IMR-90 (cell line): ENCODE results near the gene CCDC150. TPM values are rescaled to one million over a fixed set of nuclear protein-coding genes. Genes with fewer than 3 reads are reported as not detected.
A peak's percentile ranks its signal among the peaks of the same experiment; 100 is the strongest.

Experiments
- ATAC-seq: fragments of 200-7000 bp; cut with Tn5 transposase; 2 replicates; pipeline ENCODE4 v1.9.1; 2020; ENCODE audit warnings: low read depth, mild to moderate bottlenecking, moderate library complexity
- BruUV-seq: library from RNA; stranded (reverse); fragments of 400-500 nt; replicated peaks from 2 replicates; lab custom pipeline; 2021; lab: Mats Ljungman, UMichigan
- CTCF ChIA-PET: fragments of 300-600 bp; formaldehyde crosslinking; extraction: SDS; loops from one replicate; lab custom pipeline; 2021; ENCODE audit warnings: antibody characterized with exemption; lab: Yijun Ruan, JAX
- POLR2A ChIA-PET: fragments of 300-600 bp; sonication (Branson Sonifier 250); formaldehyde crosslinking; loops from one replicate; lab custom pipeline; 2022; ENCODE audit warnings: antibody characterized with exemption; ENCODE audit not compliant: unreplicated experiment; lab: Charles Lee
- DNase-seq: peaks from one replicate; pipeline ENCODE4 v3.0.0; 2013
- H2AFZ ChIP-seq: replicated peaks from 2 replicates; pipeline ENCODE3; 2013; ENCODE audit warnings: low read length, mild to moderate bottlenecking; ENCODE audit not compliant: poor library complexity
- H2AK5ac ChIP-seq: 2 replicates; pipeline ENCODE4 v1.6.1; 2013; ENCODE audit warnings: low read depth, low read length, inconsistent platforms
- H2AK9ac ChIP-seq: replicated peaks from 2 replicates; pipeline ENCODE3; 2013; ENCODE audit warnings: mild to moderate bottlenecking, low read depth, low read length, moderate library complexity; ENCODE audit not compliant: poor library complexity
- H2BK120ac ChIP-seq: 2 replicates; pipeline ENCODE4 v1.6.1; 2013; ENCODE audit warnings: low read depth, low read length, inconsistent platforms
- H2BK15ac ChIP-seq: 3 replicates; pipeline ENCODE4 v1.6.1; 2013; ENCODE audit warnings: low read depth, low read length, inconsistent platforms
- H2BK20ac ChIP-seq: 2 replicates; pipeline ENCODE4 v1.6.1; 2013; ENCODE audit warnings: low read depth, mild to moderate bottlenecking, inconsistent platforms, low read length, moderate library complexity
- H2BK5ac ChIP-seq: 2 replicates; pipeline ENCODE4 v1.6.1; 2013; ENCODE audit warnings: mild to moderate bottlenecking, low read depth, low read length, inconsistent platforms; ENCODE audit not compliant: poor library complexity, severe bottlenecking
- H3K14ac ChIP-seq: replicated peaks from 2 replicates; pipeline ENCODE4 v1.6.1; 2013; ENCODE audit warnings: low read depth, low read length, inconsistent platforms
- H3K18ac ChIP-seq: 2 replicates; pipeline ENCODE4 v1.6.1; 2013; ENCODE audit warnings: low read depth, low read length, control low read depth
- H3K23ac ChIP-seq: 2 replicates; pipeline ENCODE4 v1.6.1; 2013; ENCODE audit warnings: low read depth, low read length, inconsistent platforms
- H3K27ac ChIP-seq: 2 replicates; pipeline ENCODE4 v1.5.1; 2013; ENCODE audit warnings: mild to moderate bottlenecking, control low read depth, low read length; ENCODE audit not compliant: insufficient read depth
- H3K27me3 ChIP-seq: 2 replicates; pipeline ENCODE4 v1.6.1; 2013; ENCODE audit warnings: low read length; ENCODE audit not compliant: control insufficient read depth, insufficient read depth
- H3K36me3 ChIP-seq: 2 replicates; pipeline ENCODE4 v1.6.1; 2013; ENCODE audit warnings: low read length, mixed read lengths; ENCODE audit not compliant: control insufficient read depth, insufficient read depth
- H3K4ac ChIP-seq: 2 replicates; pipeline ENCODE4 v1.6.1; 2013; ENCODE audit warnings: low read depth, low read length, inconsistent platforms
- H3K4me1 ChIP-seq: 2 replicates; pipeline ENCODE4 v1.6.1; 2013; ENCODE audit warnings: low read length, mixed read lengths; ENCODE audit not compliant: control insufficient read depth, insufficient read depth
- H3K4me2 ChIP-seq: 2 replicates; pipeline ENCODE4 v1.6.1; 2013; ENCODE audit warnings: low read depth, mild to moderate bottlenecking, control low read depth, low read length, moderate library complexity
- H3K4me3 ChIP-seq: 2 replicates; pipeline ENCODE4 v1.5.1; 2013; ENCODE audit warnings: low read depth, mild to moderate bottlenecking, control low read depth, low read length, moderate library complexity; ENCODE audit not compliant: insufficient read depth
- H3K56ac ChIP-seq: 2 replicates; pipeline ENCODE4 v1.6.1; 2013; ENCODE audit warnings: low read length, inconsistent platforms; ENCODE audit not compliant: insufficient read depth; ENCODE audit errors: extremely low read depth
- H3K79me1 ChIP-seq, 2 experiments: 2 replicates each; pipeline ENCODE4 v1.6.1; 2013; ENCODE audit warnings: low read length in 2 of 2, inconsistent platforms in 1 of 2, low read depth in 1 of 2
- H3K9ac ChIP-seq: 2 replicates; pipeline ENCODE4 v1.6.1; 2013; ENCODE audit warnings: low read depth, low read length, control low read depth
- H3K9me1 ChIP-seq: 2 replicates; pipeline ENCODE4 v1.6.1; 2013; ENCODE audit warnings: low read length, inconsistent platforms; ENCODE audit not compliant: insufficient read depth
- H3K9me3 ChIP-seq: 2 replicates; pipeline ENCODE4 v1.6.1; 2013; ENCODE audit warnings: low read length; ENCODE audit not compliant: control insufficient read depth, insufficient read depth
- H4K20me1 ChIP-seq: 2 replicates; pipeline ENCODE4 v1.6.1; 2013; ENCODE audit warnings: low read length, inconsistent platforms; ENCODE audit not compliant: insufficient read depth
- H4K5ac ChIP-seq: 2 replicates; pipeline ENCODE4 v1.6.1; 2013; ENCODE audit warnings: mild to moderate bottlenecking, low read depth, low read length, control low read depth
- H4K8ac ChIP-seq, 2 experiments: 2 replicates each; pipeline ENCODE4 v1.6.1; 2013; ENCODE audit warnings: low read depth in 2 of 2, low read length in 2 of 2, control low read depth in 1 of 2, inconsistent platforms in 1 of 2
- H4K91ac ChIP-seq: 2 replicates; pipeline ENCODE4 v1.6.1; 2013; ENCODE audit warnings: low read depth, low read length, inconsistent platforms; ENCODE audit not compliant: insufficient read depth
- BHLHE40 ChIP-seq: fragments of 150-350 bp; IDR thresholded peaks from 2 replicates; pipeline ENCODE4 v1.6.1; 2016; ENCODE audit warnings: mild to moderate bottlenecking, low read depth, low read length
- CHD1 ChIP-seq: IDR thresholded peaks from 2 replicates; pipeline ENCODE4 v1.6.1; 2012; ENCODE audit warnings: low read depth, low read length, improper control_type of control experiment
- ELK1 ChIP-seq: fragments of 150-350 bp; IDR thresholded peaks from 2 replicates; pipeline ENCODE4 v1.6.1; 2016; ENCODE audit warnings: low read depth, mild to moderate bottlenecking, low read length, moderate library complexity, borderline replicate concordance
- FOS ChIP-seq: fragments of 150-350 bp; IDR thresholded peaks from 2 replicates; pipeline ENCODE4 v1.6.1; 2016; ENCODE audit warnings: low read depth, low read length
- MAFK ChIP-seq: IDR thresholded peaks from 2 replicates; pipeline ENCODE4 v1.6.1; 2012; ENCODE audit warnings: low read depth, low read length, improper control_type of control experiment
- MXI1 ChIP-seq: IDR thresholded peaks from 2 replicates; pipeline ENCODE4 v1.6.1; 2012; ENCODE audit warnings: low read depth, mild to moderate bottlenecking, low read length, moderate library complexity, borderline replicate concordance
- POLR2A ChIP-seq: IDR thresholded peaks from 2 replicates; pipeline ENCODE4 v1.6.1; 2012; ENCODE audit warnings: mild to moderate bottlenecking, low read depth, low read length
- RAD21 ChIP-seq: IDR thresholded peaks from 2 replicates; pipeline ENCODE4 v1.6.1; 2012; ENCODE audit warnings: low read length, improper control_type of control experiment
- RFX5 ChIP-seq: IDR thresholded peaks from 2 replicates; pipeline ENCODE4 v1.8.0; 2012; ENCODE audit warnings: low read depth, mild to moderate bottlenecking, low read length, moderate library complexity
- WGBS, 2 experiments: methylation state at CpG; one replicate each; pipeline versions ENCODE4 v1.1.5 to v1.1.7; 2013; ENCODE audit warnings: missing lambda C conversion rate in 2 of 2; ENCODE audit not compliant: insufficient read length in 1 of 2; ENCODE audit errors: extremely low coverage in 2 of 2; 5-methylcytosine and 5-hydroxymethylcytosine counted together
- dilution Hi-C: fragments of 300-500 bp; cut with HindIII; formaldehyde crosslinking; loops from one replicate; pipeline ENCODE4 v1.14.3; 2018; ENCODE audit warnings: low sequenced_read_pairs; ENCODE audit not compliant: unreplicated experiment
- in situ Hi-C: fragments of 300-500 bp; cut with MboI; formaldehyde crosslinking; loops from 3 replicates; pipeline ENCODE4 v1.14.3; 2019; ENCODE audit warnings: low sequenced_read_pairs, inconsistent platforms, mixed read lengths
- intact Hi-C: fragments of 100-400 bp; cut with micrococcal nuclease; formaldehyde crosslinking; loops from 2 replicates; pipeline ENCODE4 v1.10.0; 2022
- polyA plus RNA-seq, 3 experiments: library from polyadenylated mRNA; depleted of rRNA; stranded (reverse); fragments of >200 nt; gene quantifications; 2 replicates each; pipeline ENCODE4 v1.2.3, GENCODE V29; 2012; ENCODE audit warnings: low replicate concordance in 1 of 3
- total RNA-seq: library from RNA; depleted of rRNA; stranded (reverse); fragments of >200 nt; gene quantifications from 2 replicates; pipeline ENCODE4 v1.2.3, GENCODE V29; 2012

The CCDC150 gene
- total and polyA plus RNA-seq, 2 of the 4 experiments (the other 2 are of a cell fraction) = 3.8 to 4.3 TPM

GRCh38 chr2:196638765-196639164 lies 750 bp upstream of the CCDC150 start:
- no peak overlapping the region for H2BK5ac ChIP-seq
- intact Hi-C loops (no loop called here), dilution Hi-C loops (no loop called here), in situ Hi-C loops (no loop called here)
- H2BK15ac ChIP-seq = no peak overlapping the region
- H3K4me3 ChIP-seq = no peak overlapping the region
- no peak overlapping the region for H2AK5ac ChIP-seq
- H2BK120ac ChIP-seq = no peak overlapping the region
- ATAC-seq (no peak), DNase-seq (no peak)
- no peaks in the 10 kb centered on the region for H3K4me1 ChIP-seq
- H3K14ac ChIP-seq = no peak overlapping the region
- H3K23ac ChIP-seq = no peak overlapping the region
- peaks cover 5 to 26% of the 10 kb centered on the region in 2 experiments for H3K79me1 ChIP-seq
- peak overlapping the region; percentile 62 to 98 for H4K8ac ChIP-seq
- H2BK20ac ChIP-seq = no peak overlapping the region
- no TSS peak for BruUV-seq
- no peak overlapping the region for H3K4ac ChIP-seq
- no peak overlapping the region for H2AK9ac ChIP-seq
- no peaks in the 10 kb centered on the region for H3K27me3 ChIP-seq
- ChIA-PET POLR2A (no interaction called here), CTCF (no interaction called here)
- no peaks in the 10 kb centered on the region for H3K9me1 ChIP-seq
- H3K27ac ChIP-seq = no peak overlapping the region
- H3K9me3 ChIP-seq = no peaks in the 10 kb centered on the region
- peak overlapping the region; percentile 100 for H2AFZ ChIP-seq
- TF ChIP-seq POLR2A (no peak), BHLHE40 (no peak), CHD1 (no peak), RAD21 (no peak), RFX5 (no peak), FOS (no peak), ELK1 (no peak), MAFK (no peak), MXI1 (no peak)
- no peaks in the 10 kb centered on the region for H3K36me3 ChIP-seq
- no peaks in the 10 kb centered on the region for H4K20me1 ChIP-seq
- H4K91ac ChIP-seq = 0 out of 2 replicates have a peak overlapping the region, but pooled peaks have one; percentile 53
- no peak overlapping the region for H3K9ac ChIP-seq
- peak overlapping the region; percentile 22; the same call in 1 of the 2 replicates for H4K5ac ChIP-seq
- H3K18ac ChIP-seq = no peak overlapping the region
- WGBS, 2 experiments = no CpG with 5 or more reads among the region's 19 CpGs
- no peak overlapping the region for H3K4me2 ChIP-seq
- H3K56ac ChIP-seq = no peak overlapping the region
